ENCODE measurements around the gene APEX2.

GRCh38 chrX:55014897-55015299 lies 14.7 kb downstream of the APEX2 start:
- no peak for TF ChIP-seq CTCF (IDR thresholded peaks at IDR 0.05)
- no peak for TF ChIP-seq POLR2A (IDR thresholded peaks at IDR 0.05)

All from uterus (tissue), 2 donors.